ENCODE results near the gene FUT7. TPM values are rescaled to one million over a fixed set of nuclear protein-coding genes. Genes with fewer than 3 reads are reported as not detected.

FUT7 gene
- total and polyA plus RNA-seq, 2 of the 13 experiments (the other 11 are each of a cell fraction or from before 2014, with no cell fraction given): 0.05 TPM; not detected in 1

GRCh38 chr9:137070201-137070905, 38.5 kb upstream of the FUT7 start, which contains the start of gene SAPCD2 (continued):
- no peak for TF ChIP-seq ZNF292 (CRISPR knock-in tag; IDR thresholded peaks at IDR 0.05; ENCODE audit: borderline replicate concordance, low read depth)
- 0 out of 2 replicates have a peak, but pooled peaks have one; percentile 70 for TF ChIP-seq ZNF317 (CRISPR knock-in tag; IDR thresholded peaks at IDR 0.05)
- TF ChIP-seq HNRNPL (IDR thresholded peaks at IDR 0.05; ENCODE audit: low read depth, low read length): no peak
- TF ChIP-seq MXD3 (CRISPR knock-in tag; IDR thresholded peaks at IDR 0.05): peak; percentile 42; the same call in 1 of the 2 replicates
- no peak for TF ChIP-seq NR0B2 (CRISPR knock-in tag; IDR thresholded peaks at IDR 0.05)
- TF ChIP-seq PHF21A (CRISPR knock-in tag; IDR thresholded peaks at IDR 0.05): peak; percentile 91
- no peak for TF ChIP-seq ZNF17 (CRISPR knock-in tag; IDR thresholded peaks at IDR 0.05)
- TF ChIP-seq MTF1 (CRISPR knock-in tag; IDR thresholded peaks at IDR 0.05): no peak
- TF ChIP-seq MYPOP (CRISPR knock-in tag; IDR thresholded peaks at IDR 0.05): peak; percentile 62
- TF ChIP-seq ZFP91 (CRISPR knock-in tag; IDR thresholded peaks at IDR 0.05; ENCODE audit: borderline replicate concordance): peak; percentile 54; the same call in 1 of the 2 replicates
- TF ChIP-seq PHF8 (CRISPR knock-in tag; IDR thresholded peaks at IDR 0.05): peak; percentile 65; the same call in 1 of the 2 replicates
- peak; percentile 61; the same call in 1 of the 2 replicates for TF ChIP-seq NAIF1 (CRISPR knock-in tag; IDR thresholded peaks at IDR 0.05; ENCODE audit: borderline replicate concordance)
- TF ChIP-seq ASH2L (IDR thresholded peaks at IDR 0.05; ENCODE audit: insufficient read length, low read depth, low read length): peak; percentile 73
- peak; percentile 59 for TF ChIP-seq YY1 (IDR thresholded peaks at IDR 0.05; ENCODE audit: insufficient read depth, insufficient replicate concordance, low read depth, low read length)
- no peak for TF ChIP-seq ZNF850 (CRISPR knock-in tag; conservative IDR thresholded peaks at IDR 0.05)
- 0 out of 2 replicates have a peak, but pooled peaks have one; percentile 12 for TF ChIP-seq ZNF574 (CRISPR knock-in tag; IDR thresholded peaks at IDR 0.05)
- no peak for TF ChIP-seq CTCF (CRISPR knock-in tag; IDR thresholded peaks at IDR 0.05)
- peak; percentile 53; the same call in 1 of the 3 replicates for TF ChIP-seq MXI1 (IDR thresholded peaks at IDR 0.05; ENCODE audit: borderline replicate concordance, low read depth, low read length)
- TF ChIP-seq SP2 (CRISPR knock-in tag; IDR thresholded peaks at IDR 0.05): peak; percentile 54; the same call in 1 of the 2 replicates
